Measurements from ENCODE around the gene PAX7. TPM values are rescaled to one million over a fixed set of nuclear protein-coding genes. Genes with fewer than 3 reads are reported as not detected.

PAX7 gene
- total and polyA plus RNA-seq, 9 donors = not detected

DNA sequence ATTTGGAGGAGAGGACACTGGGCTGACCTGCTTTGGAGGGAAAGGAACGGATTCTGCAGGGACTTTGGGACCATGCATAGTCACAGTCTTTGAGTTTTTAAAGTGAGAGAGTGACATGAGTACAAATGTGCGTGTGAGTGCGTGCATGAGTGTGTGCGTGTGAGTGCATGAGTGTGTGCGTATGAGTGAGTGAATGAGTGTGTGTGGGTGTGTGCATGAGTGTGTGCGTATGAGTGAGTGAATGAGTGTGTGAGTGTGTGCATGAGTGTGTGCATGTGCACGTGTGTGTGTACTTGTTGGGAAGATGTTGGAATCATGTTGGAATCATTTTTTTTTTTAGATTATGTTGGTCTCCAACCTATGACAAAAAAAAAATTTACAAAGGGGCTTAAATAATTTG is 70.5 kb downstream of the PAX7 start:
- Histone ChIP-seq H3K27me3 (no peaks in the 10 kb centered on the region), H3K9me3 (no peaks in the 10 kb centered on the region), H3K4me3 (no peak overlapping the region), H3K27ac (no peak overlapping the region), H3K4me1 (ENCODE audit: insufficient read depth) (no peaks in the 10 kb centered on the region), H3K36me3 (no peaks in the 10 kb centered on the region)
- WGBS, 3 donors = 79 to 81% (median 81%) methylated on average over 7 of the region's 7 CpGs
- intact Hi-C loops (cut with DNase I) = no loop called here
- TF ChIP-seq EP300 (IDR thresholded peaks at IDR 0.05) = no peak
- TF ChIP-seq, protein P1, sequence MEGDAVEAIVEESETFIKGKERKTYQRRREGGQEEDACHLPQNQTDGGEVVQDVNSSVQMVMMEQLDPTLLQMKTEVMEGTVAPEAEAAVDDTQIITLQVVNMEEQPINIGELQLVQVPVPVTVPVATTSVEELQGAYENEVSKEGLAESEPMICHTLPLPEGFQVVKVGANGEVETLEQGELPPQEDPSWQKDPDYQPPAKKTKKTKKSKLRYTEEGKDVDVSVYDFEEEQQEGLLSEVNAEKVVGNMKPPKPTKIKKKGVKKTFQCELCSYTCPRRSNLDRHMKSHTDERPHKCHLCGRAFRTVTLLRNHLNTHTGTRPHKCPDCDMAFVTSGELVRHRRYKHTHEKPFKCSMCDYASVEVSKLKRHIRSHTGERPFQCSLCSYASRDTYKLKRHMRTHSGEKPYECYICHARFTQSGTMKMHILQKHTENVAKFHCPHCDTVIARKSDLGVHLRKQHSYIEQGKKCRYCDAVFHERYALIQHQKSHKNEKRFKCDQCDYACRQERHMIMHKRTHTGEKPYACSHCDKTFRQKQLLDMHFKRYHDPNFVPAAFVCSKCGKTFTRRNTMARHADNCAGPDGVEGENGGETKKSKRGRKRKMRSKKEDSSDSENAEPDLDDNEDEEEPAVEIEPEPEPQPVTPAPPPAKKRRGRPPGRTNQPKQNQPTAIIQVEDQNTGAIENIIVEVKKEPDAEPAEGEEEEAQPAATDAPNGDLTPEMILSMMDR (IDR thresholded peaks at IDR 0.05) = no peak
- no peak for TF ChIP-seq POLR2A (IDR thresholded peaks at IDR 0.05)
- DNase-seq = no peak

DNA sequence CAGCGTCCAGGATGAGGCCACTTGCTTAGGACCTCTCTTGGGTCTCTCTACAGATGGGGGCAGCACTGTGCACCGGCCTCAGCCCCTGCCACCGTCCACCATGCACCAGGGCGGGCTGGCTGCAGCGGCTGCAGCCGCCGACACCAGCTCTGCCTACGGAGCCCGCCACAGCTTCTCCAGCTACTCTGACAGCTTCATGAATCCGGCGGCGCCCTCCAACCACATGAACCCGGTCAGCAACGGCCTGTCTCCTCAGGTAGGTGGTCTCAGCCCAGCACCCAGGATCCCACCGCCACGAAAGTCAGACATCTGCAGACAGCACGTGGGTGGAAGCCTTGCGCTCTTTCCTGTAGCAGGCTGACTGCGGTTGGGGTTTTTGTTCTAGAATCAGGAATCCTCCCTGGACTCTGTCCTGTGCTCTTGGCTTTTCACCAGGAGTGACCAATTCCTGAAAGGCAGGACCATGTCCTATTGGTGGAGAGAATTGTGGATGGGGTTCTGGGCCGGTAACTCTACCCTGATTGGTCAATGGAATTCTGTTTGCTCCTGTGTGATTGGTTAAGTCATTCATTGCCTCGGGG is 72.5 kb downstream of the PAX7 start:
- TF ChIP-seq EP300 (IDR thresholded peaks at IDR 0.05) = no peak
- TF ChIP-seq POLR2A (IDR thresholded peaks at IDR 0.05) = no peak
- TF ChIP-seq, protein P1 (IDR thresholded peaks at IDR 0.05) = no peak
- intact Hi-C loops (cut with DNase I) = no loop called here
- WGBS, 3 donors = 21 to 47% (median 24%) methylated on average over 21 of the region's 21 CpGs

DNA sequence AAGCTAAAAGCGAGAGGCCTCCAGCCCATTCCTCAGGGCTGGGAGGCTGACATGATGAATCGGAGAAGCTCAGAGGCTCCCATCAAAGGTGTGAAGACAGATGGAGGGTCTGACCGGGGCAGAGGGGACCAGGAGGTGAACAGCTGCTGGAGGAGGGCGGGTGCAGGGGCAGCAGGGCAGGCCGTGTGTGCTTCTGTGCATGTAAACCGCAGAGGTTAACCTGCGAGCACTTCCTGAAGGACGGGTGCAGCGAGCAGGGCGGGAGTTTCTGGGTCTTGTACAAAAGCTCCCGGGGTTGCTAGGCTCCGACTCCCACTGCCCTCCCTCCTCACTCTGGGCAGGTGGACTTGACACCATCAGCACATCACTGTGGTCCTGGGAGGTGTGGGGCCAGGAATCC is 75.2 kb downstream of the PAX7 start:
- Histone ChIP-seq H3K27me3 (no peaks in the 10 kb centered on the region), H3K27ac (no peak overlapping the region), H3K4me1 (ENCODE audit: insufficient read depth) (no peaks in the 10 kb centered on the region), H3K4me3 (no peak overlapping the region), H3K36me3 (no peaks in the 10 kb centered on the region), H3K9me3 (no peaks in the 10 kb centered on the region)
- TF ChIP-seq EP300 (IDR thresholded peaks at IDR 0.05) (no peak), POLR2A (IDR thresholded peaks at IDR 0.05) (no peak)
- TF ChIP-seq, protein P1 (IDR thresholded peaks at IDR 0.05) = no peak
- intact Hi-C loops (cut with DNase I) = no loop called here
- DNase-seq = no peak
- WGBS, 3 donors = 22 to 32% (median 27%) methylated on average over 10 to 12 of the region's 12 CpGs

More for the DNA sequence above, 72.5 kb downstream of the PAX7 start:
- no peaks in the 10 kb centered on the region for H3K9me3 ChIP-seq
- no peaks in the 10 kb centered on the region for H3K4me1 ChIP-seq (ENCODE audit: insufficient read depth)
- H3K27me3 ChIP-seq = no peaks in the 10 kb centered on the region
- H3K27ac ChIP-seq = no peak overlapping the region
- no peak overlapping the region for H3K4me3 ChIP-seq
- DNase-seq = no peak
- H3K36me3 ChIP-seq = no peaks in the 10 kb centered on the region

DNA sequence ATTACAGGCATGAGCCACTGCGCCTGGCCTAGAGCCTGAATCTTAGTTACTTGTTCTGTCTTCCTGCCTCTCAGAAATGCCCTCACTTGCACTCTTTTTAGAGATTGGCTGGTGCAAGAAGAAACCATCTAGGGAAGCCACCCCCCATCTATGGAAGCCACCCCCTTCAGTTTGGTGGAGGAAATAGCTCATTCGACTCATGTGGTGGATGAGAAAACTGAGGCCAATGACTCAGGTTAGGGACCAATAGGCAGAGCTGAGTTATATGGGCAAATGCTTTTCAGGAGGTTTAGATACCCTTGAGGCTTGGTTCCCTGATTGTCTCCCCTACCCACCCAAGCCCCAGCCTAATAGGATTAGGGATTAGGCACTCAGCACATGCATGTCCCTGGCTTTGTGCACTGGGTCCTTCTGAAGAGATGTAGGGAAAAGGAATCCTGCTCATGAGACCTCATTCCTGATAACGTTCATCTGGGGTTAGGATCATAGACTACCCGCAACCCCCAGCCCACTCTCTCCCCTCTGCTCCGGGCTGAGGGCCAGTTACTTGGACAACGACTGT is 77.1 kb downstream of the PAX7 start:
- Histone ChIP-seq H3K27me3 (no peaks in the 10 kb centered on the region), H3K9me3 (no peaks in the 10 kb centered on the region), H3K36me3 (no peaks in the 10 kb centered on the region), H3K4me3 (no peak overlapping the region), H3K27ac (no peak overlapping the region), H3K4me1 (ENCODE audit: insufficient read depth) (no peaks in the 10 kb centered on the region)
- WGBS, 3 donors = 51 to 66% (median 57%) methylated on average over 6 of the region's 6 CpGs
- intact Hi-C loops (cut with DNase I) = no loop called here
- DNase-seq = no peak
- TF ChIP-seq POLR2A (IDR thresholded peaks at IDR 0.05) = no peak
- TF ChIP-seq, protein P1 (IDR thresholded peaks at IDR 0.05) = no peak
- TF ChIP-seq EP300 (IDR thresholded peaks at IDR 0.05) = no peak
